K562 (cell line): ENCODE results near the gene SIRPB1. TPM values are rescaled to one million over a fixed set of nuclear protein-coding genes. Genes with fewer than 3 reads are reported as not detected.

Source experiments
- ATAC-seq: fragments of 200-7000 bp; cut with Tn5 transposase; 3 replicates; pipeline ENCODE4 v1.9.1; 2020; ENCODE audit warnings: moderate library complexity
- BruUV-seq: library from RNA; stranded (reverse); fragments of 400-500 nt; replicated peaks from 2 replicates; lab custom pipeline; 2021; lab: Mats Ljungman, UMichigan
- CTCF ChIA-PET: fragments of 300-600 bp; formaldehyde crosslinking; extraction: SDS; loops from one replicate; lab custom pipeline; 2021; ENCODE audit warnings: low intra/inter-chr PET ratio; lab: Yijun Ruan, JAX
- POLR2A ChIA-PET: fragments of 300-600, 350-650 bp; sonication (Branson Sonifier 250); formaldehyde crosslinking; extraction: SDS; loops from one replicate; lab custom pipeline; 2021; ENCODE audit warnings: antibody characterized with exemption, inconsistent platforms; lab: Yijun Ruan, JAX
- DNase-seq, 4 experiments: peaks; one replicate each; pipeline versions ENCODE4 v3.0.0 to v3.0.0-alpha.2; 2011 to 2018; ENCODE audit warnings: low spot score in 3 of 4, mixed read lengths in 3 of 4; ENCODE audit errors: extremely low read depth in 1 of 4
- FAIRE-seq: peaks from 2 replicates; lab custom pipeline; 2011; peaks lifted over from hg19 to GRCh38; lab: Jason Lieb, UNC
- H2AFZ ChIP-seq: 2 replicates; pipeline ENCODE4 v1.6.0; 2011; ENCODE audit warnings: low read depth, low read length, control low read depth, inconsistent platforms
- H3K27ac ChIP-seq: fragments of 200-600 bp; 3 replicates; pipeline ENCODE4 v1.8.0; 2011; ENCODE audit warnings: low read depth, mild to moderate bottlenecking, control low read depth, inconsistent platforms, low read length, moderate library complexity, mixed read lengths; ENCODE audit errors: extremely low read depth
- H3K27me3 ChIP-seq, 2 experiments: fragments of 300-600 bp in 1 of 2; 2 replicates in 1 of 2; 3 replicates in 1 of 2; pipeline versions ENCODE4 v1.6.0 to v1.8.0; 2011; ENCODE audit warnings: inconsistent platforms in 2 of 2, low read length in 2 of 2, mild to moderate bottlenecking in 1 of 2, mixed read lengths in 1 of 2, moderate library complexity in 1 of 2; ENCODE audit not compliant: control insufficient read depth in 2 of 2, insufficient read depth in 2 of 2
- H3K36me3 ChIP-seq: fragments of 300-600 bp; 3 replicates; pipeline ENCODE4 v1.8.0; 2011; ENCODE audit warnings: mild to moderate bottlenecking, low read length, inconsistent platforms; ENCODE audit not compliant: control insufficient read depth, insufficient read depth
- H3K4me1 ChIP-seq, 2 experiments: fragments of 200-600 bp in 1 of 2; replicated peaks in 1 of 2; 2 replicates in 1 of 2; 3 replicates in 1 of 2; pipeline versions ENCODE4 v1.5.1 to v1.8.0; 2011; ENCODE audit warnings: inconsistent platforms in 2 of 2, low read length in 2 of 2, mild to moderate bottlenecking in 1 of 2, mixed read lengths in 1 of 2, moderate library complexity in 1 of 2; ENCODE audit not compliant: control insufficient read depth in 2 of 2, insufficient read depth in 2 of 2
- H3K4me2 ChIP-seq: 2 replicates; pipeline ENCODE4 v1.6.1; 2011; ENCODE audit warnings: low read length, control low read depth, inconsistent platforms, mixed read lengths; ENCODE audit not compliant: insufficient read depth
- H3K4me3 ChIP-seq: fragments of 200-600 bp; sonication (generic), shearing (Covaris generic); 2 replicates; pipeline ENCODE4 v1.5.1; 2016; ENCODE audit warnings: control low read depth, inconsistent platforms
- H3K79me2 ChIP-seq: fragments of 200-600 bp; 3 replicates; pipeline ENCODE4 v1.8.0; 2011; ENCODE audit warnings: low read length, inconsistent platforms; ENCODE audit not compliant: control insufficient read depth, insufficient read depth
- H3K9ac ChIP-seq, 2 experiments: 2 replicates each; pipeline versions ENCODE4 v1.6.0 to v1.6.1; 2011; ENCODE audit warnings: low read depth in 2 of 2, low read length in 2 of 2, control low read depth in 1 of 2, inconsistent platforms in 1 of 2, mild to moderate bottlenecking in 1 of 2, mixed read lengths in 1 of 2; ENCODE audit not compliant: insufficient read depth in 1 of 2
- H3K9me1 ChIP-seq: one replicate; pipeline ENCODE4 v1.6.0; 2011; ENCODE audit warnings: inconsistent platforms, mild to moderate bottlenecking, low read length, moderate library complexity; ENCODE audit not compliant: control insufficient read depth, insufficient read depth
- H3K9me3 ChIP-seq: replicated peaks from 2 replicates; pipeline ENCODE4 v1.5.1; 2011; ENCODE audit warnings: low read depth, low read length, inconsistent platforms; ENCODE audit not compliant: control insufficient read depth, insufficient read depth
- H4K20me1 ChIP-seq: replicated peaks from 2 replicates; pipeline ENCODE4 v1.6.1; 2011; ENCODE audit warnings: low read length, inconsistent platforms, mixed read lengths; ENCODE audit not compliant: control insufficient read depth, insufficient read depth
- BCL6 ChIP-seq: fragments of 250-450 bp; sonication (Bioruptor Pico); IDR thresholded peaks from 2 replicates; pipeline ENCODE4 v1.4.0; 2020
- BRD4 ChIP-seq: fragments of 200-600 bp; sonication (generic); IDR thresholded peaks from 2 replicates; pipeline ENCODE4 v1.6.1; 2017; ENCODE audit warnings: inconsistent platforms
- CHCHD3 ChIP-seq: fragments of 250-450 bp; sonication (Bioruptor Pico); IDR thresholded peaks from 2 replicates; pipeline ENCODE4 v2.1.2; 2022; ENCODE audit warnings: mild to moderate bottlenecking
- CLOCK ChIP-seq: fragments of 250-450 bp; sonication (Bioruptor Pico); IDR thresholded peaks from 2 replicates; pipeline ENCODE4 v1.4.0; 2020; ENCODE audit warnings: mild to moderate bottlenecking, moderate library complexity, borderline replicate concordance
- E2F3 ChIP-seq: fragments of 250-450 bp; sonication (Bioruptor Pico); IDR thresholded peaks from 2 replicates; pipeline ENCODE4 v1.4.0; 2020; ENCODE audit warnings: mild to moderate bottlenecking
- FIP1L1 ChIP-seq: fragments of 200-400 bp; formaldehyde crosslinking; IDR thresholded peaks from 2 replicates; pipeline ENCODE4 v1.6.1; 2018; ENCODE audit warnings: mild to moderate bottlenecking, low read depth, low read length; ENCODE audit not compliant: poor library complexity, severe bottlenecking
- GTF2E2 ChIP-seq: fragments of 200-800 bp; sonication (Bioruptor generic); IDR thresholded peaks from 2 replicates; pipeline ENCODE4 v1.6.1; 2016; ENCODE audit warnings: missing genetic modification characterization, missing compliant biosample characterization
- HDAC6 ChIP-seq: IDR thresholded peaks from 2 replicates; pipeline ENCODE4 v1.6.1; 2012; ENCODE audit warnings: low read depth, mild to moderate bottlenecking, control low read depth, inconsistent platforms, low read length, moderate library complexity
- HMG20A ChIP-seq: fragments of 450-650 bp; formaldehyde crosslinking; conservative IDR thresholded peaks from 2 replicates; pipeline ENCODE4 v1.4.0; 2020; ENCODE audit warnings: mild to moderate bottlenecking, mixed read lengths
- HNRNPL ChIP-seq: fragments of 200-400 bp; formaldehyde crosslinking; IDR thresholded peaks from 2 replicates; pipeline ENCODE4 v1.6.1; 2017; ENCODE audit warnings: low read depth, mild to moderate bottlenecking, low read length
- JUND ChIP-seq, 2 experiments: IDR thresholded peaks; 2 replicates in 1 of 2; 3 replicates in 1 of 2; pipeline ENCODE4 v1.6.1; 2011; ENCODE audit warnings: borderline replicate concordance in 2 of 2, low read depth in 2 of 2, low read length in 2 of 2, improper control_type of control experiment in 1 of 2, missing biosample characterization in 1 of 2, missing genetic modification characterization in 1 of 2, missing genetic modification reagents in 1 of 2
- LCOR ChIP-seq: sonication (generic); formaldehyde crosslinking; IDR thresholded peaks from 2 replicates; pipeline ENCODE4 v1.8.0; 2022; ENCODE audit warnings: mild to moderate bottlenecking, missing genetic modification reagents
- MECOM ChIP-seq: fragments of 250-450 bp; sonication (Bioruptor Pico); IDR thresholded peaks from 2 replicates; pipeline ENCODE4 v1.8.0; 2022; ENCODE audit warnings: inconsistent platforms
- PCBP1 ChIP-seq: fragments of 200-400 bp; formaldehyde crosslinking; IDR thresholded peaks from 2 replicates; pipeline ENCODE4 v1.6.1; 2018; ENCODE audit warnings: mild to moderate bottlenecking, low read depth, low read length; ENCODE audit not compliant: poor library complexity, severe bottlenecking
- POU5F1 ChIP-seq: fragments of 150-350 bp; IDR thresholded peaks from 2 replicates; pipeline ENCODE4 v1.6.1; 2014; ENCODE audit warnings: borderline replicate concordance, low read length, low read depth, mild to moderate bottlenecking; ENCODE audit not compliant: partially characterized antibody
- ZBTB1 ChIP-seq: sonication (generic); formaldehyde crosslinking; IDR thresholded peaks from 2 replicates; pipeline ENCODE4 v1.8.1; 2023; ENCODE audit warnings: missing genetic modification reagents, low read depth, mild to moderate bottlenecking, borderline replicate concordance
- ZKSCAN8 ChIP-seq: fragments of 200-800 bp; sonication (Bioruptor generic); IDR thresholded peaks from 2 replicates; pipeline ENCODE4 v1.6.1; 2016; ENCODE audit warnings: missing genetic modification characterization, missing compliant biosample characterization
- ZNF184 ChIP-seq: sonication (generic); formaldehyde crosslinking; IDR thresholded peaks from 2 replicates; pipeline ENCODE4 v1.5.0; 2020; ENCODE audit warnings: missing genetic modification reagents
- ZNF24 ChIP-seq: fragments of 450-650 bp; IDR thresholded peaks from 2 replicates; pipeline ENCODE4 v1.6.1; 2016
- ZNF551 ChIP-seq: fragments of 250-450 bp; sonication (Bioruptor Pico); IDR thresholded peaks from 2 replicates; pipeline ENCODE4 v1.5.0; 2021; ENCODE audit warnings: mild to moderate bottlenecking, moderate library complexity
- WGBS: fragments of 100-300 bp; shearing (Covaris generic); methylation state at CpG from one replicate; pipeline ENCODE4 v1.1.6; 2016; ENCODE audit warnings: low coverage, mixed read lengths; ENCODE audit not compliant: insufficient coverage; ENCODE audit errors: missing lambda C conversion rate; 5-methylcytosine and 5-hydroxymethylcytosine counted together
- in situ Hi-C: fragments of 300-500 bp; cut with MboI; formaldehyde crosslinking; loops from 4 replicates; pipeline ENCODE4 v1.15.0; 2018; ENCODE audit warnings: inconsistent platforms, mixed read lengths
- intact Hi-C: fragments of 100-400 bp; cut with micrococcal nuclease; formaldehyde crosslinking; loops from 2 replicates; pipeline ENCODE4 v1.14.2; 2022
- polyA plus RNA-seq, 8 experiments: library from polyadenylated mRNA; depleted of rRNA in 4 of 8; stranded (reverse) in 5 of 8; unstranded in 3 of 8; fragments of >200 nt; fragmentation: Nextera tagmentation in 2 of 8; fragmentation: Illumina TruSeq in 1 of 8; extraction: Ambion mirVana in 2 of 8; extraction: Trizol in 1 of 8; gene quantifications; 2 replicates each; pipeline versions ENCODE4 v1.2.1 to v1.2.3, GENCODE V29; 2011 to 2014; ENCODE audit warnings: inconsistent platforms in 1 of 8, missing spikeins in 1 of 8
- total RNA-seq, 7 experiments: library from RNA; depleted of rRNA in 6 of 7; stranded (reverse); fragments of >200 nt in 6 of 7; fragmentation: Illumina TruSeq in 2 of 7; extraction: Trizol in 2 of 7; gene quantifications; 2 replicates each; pipeline versions ENCODE4 v1.2.1 to v1.2.3, GENCODE V29; 2011 to 2021; ENCODE audit warnings: low replicate concordance in 1 of 7

SIRPB1 gene
- total and polyA plus RNA-seq, 9 of the 15 experiments (the other 6 are each of a cell fraction or from before 2014, with no cell fraction given) = not detected

DNA sequence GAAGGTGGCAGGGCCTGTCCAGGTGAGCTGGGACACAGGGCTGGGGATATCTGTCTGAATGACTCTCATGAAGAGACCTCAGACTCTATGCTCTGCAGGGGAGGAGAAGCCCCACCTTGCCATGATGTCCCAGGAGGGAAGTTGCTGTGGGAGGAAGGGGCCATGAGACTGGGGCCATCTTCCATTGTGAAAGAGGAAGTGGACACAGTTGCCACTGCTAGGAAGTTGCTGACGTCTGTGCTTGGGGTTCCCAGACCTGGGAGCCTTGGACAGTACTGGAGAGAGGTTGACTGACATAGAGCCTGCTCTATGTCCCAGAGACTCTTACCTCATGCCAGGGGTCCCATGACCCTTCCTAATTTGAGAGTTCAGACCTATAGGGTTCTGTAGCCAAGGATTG is 24.5 kb downstream of the SIRPB1 start:
- no peaks in the 10 kb centered on the region for H3K4me1 ChIP-seq
- H3K9me3 ChIP-seq = no peaks in the 10 kb centered on the region

More for the DNA sequence above, 24.5 kb downstream of the SIRPB1 start:
- no peak for DNase-seq
- H3K9ac ChIP-seq = no peak overlapping the region
- H3K4me2 ChIP-seq = no peak overlapping the region
- H3K27ac ChIP-seq = no peak overlapping the region
- H3K27me3 ChIP-seq = no peaks in the 10 kb centered on the region
- ChIA-PET CTCF (no interaction called here), POLR2A (no interaction called here)
- no peak for FAIRE-seq
- no peak for ATAC-seq
- no peaks in the 10 kb centered on the region for H3K79me2 ChIP-seq
- no peak overlapping the region for H3K4me3 ChIP-seq
- intact Hi-C loops = no loop called here
- no TSS peak for BruUV-seq
- H4K20me1 ChIP-seq = no peaks in the 10 kb centered on the region
- no peaks in the 10 kb centered on the region for H3K36me3 ChIP-seq
- no CpG with 5 or more reads among the region's 1 CpG for WGBS
- no peak overlapping the region for H2AFZ ChIP-seq
- H3K9me1 ChIP-seq = no peaks in the 10 kb centered on the region
- no peak for TF ChIP-seq ZNF551 (CRISPR knock-in tag)
- TF ChIP-seq POU5F1 = no peak
- no peak for TF ChIP-seq PCBP1
- no peak for TF ChIP-seq LCOR (CRISPR knock-in tag)
- TF ChIP-seq HNRNPL = no peak
- no peak for TF ChIP-seq ZBTB1
- TF ChIP-seq CHCHD3 (CRISPR knock-in tag) = no peak
- TF ChIP-seq ZKSCAN8 (CRISPR knock-in tag) = no peak
- TF ChIP-seq CLOCK (CRISPR knock-in tag) = no peak
- no peak for TF ChIP-seq ZNF184 (CRISPR knock-in tag)
- TF ChIP-seq GTF2E2 = no peak
- no peak for TF ChIP-seq E2F3 (CRISPR knock-in tag)
- no peak for TF ChIP-seq BCL6 (CRISPR knock-in tag)
- TF ChIP-seq ZNF24 = no peak
- no peak for TF ChIP-seq JUND (IDR thresholded peaks at IDR 0.05; ENCODE audit: borderline replicate concordance, low read depth, low read length)
- TF ChIP-seq JUND (tag; IDR thresholded peaks at IDR 0.05; ENCODE audit: borderline replicate concordance, low read depth, low read length) = no peak
- no peak for TF ChIP-seq BRD4
- TF ChIP-seq HDAC6 = no peak
- no peak for TF ChIP-seq HMG20A (CRISPR knock-in tag)
- TF ChIP-seq MECOM (CRISPR knock-in tag) = no peak
- TF ChIP-seq FIP1L1 = no peak
- TF ChIP-seq, all 486 proteins: peak for 0
- in situ Hi-C loops = no loop called here
